Stomach (tissue), 9 donors: ENCODE results near the gene CASP1. TPM values are rescaled to one million over a fixed set of nuclear protein-coding genes. Genes with fewer than 3 reads are reported as not detected.
A peak's percentile ranks its signal among the peaks of the same experiment; 100 is the strongest.

Source experiments
- DNase-seq, 2 donors: peaks; one replicate each; pipeline versions ENCODE4 v3.0.0 to v3.0.0-alpha.2; 2013 to 2019
- H3K27ac ChIP-seq, 5 donors: fragments of 200-600 bp in 4 of 5; sonication (generic) in 4 of 5; one replicate each; pipeline ENCODE4 v1.5.1; 2013 to 2019; ENCODE audit warnings: mild to moderate bottlenecking in 1 of 5, moderate library complexity in 1 of 5
- H3K27me3 ChIP-seq, 3 donors: fragments of 200-600 bp; sonication (generic); one replicate each; pipeline ENCODE4 v1.5.1; 2017 to 2019; ENCODE audit warnings: mixed run types in 1 of 3
- H3K36me3 ChIP-seq, 4 donors: fragments of 200-600 bp; sonication (generic); 1 replicate in 3 of 4; 2 replicates in 1 of 4; pipeline ENCODE4 v1.5.1; 2016 to 2019
- H3K4me1 ChIP-seq, 4 donors: fragments of 200-600 bp; sonication (generic); one replicate each; pipeline ENCODE4 v1.5.1; 2016 to 2019
- H3K4me3 ChIP-seq, 4 donors: fragments of 200-600 bp; sonication (generic) in 3 of 4; one replicate each; pipeline ENCODE4 v1.5.1; 2016 to 2019; ENCODE audit warnings: mild to moderate bottlenecking in 1 of 4
- H3K9me3 ChIP-seq, 4 donors: fragments of 200-600 bp; sonication (generic); one replicate each; pipeline ENCODE4 v1.5.1; 2016 to 2019
- CTCF ChIP-seq, 7 experiments: fragments of 450-650 bp in 4 of 7; fragments of 200-600 bp in 3 of 7; sonication (generic) in 3 of 7; IDR thresholded peaks; one replicate each; pipeline ENCODE4 v1.5.1; 2016 to 2019; ENCODE audit warnings: antibody characterized with exemption in 7 of 7, control low read depth in 2 of 7, mild to moderate bottlenecking in 1 of 7
- EP300 ChIP-seq: sonication (generic); formaldehyde crosslinking; IDR thresholded peaks from one replicate; pipeline ENCODE4 v1.6.1; 2017; ENCODE audit warnings: antibody characterized with exemption
- POLR2A ChIP-seq, 4 donors: fragments of 450-650 bp; IDR thresholded peaks; one replicate each; pipeline ENCODE4 v1.6.1; 2016; ENCODE audit warnings: antibody characterized with exemption in 4 of 4, control low read depth in 2 of 4, mild to moderate bottlenecking in 1 of 4, moderate library complexity in 1 of 4
- POLR2AphosphoS5 ChIP-seq, 3 donors: sonication (generic); formaldehyde crosslinking; IDR thresholded peaks; one replicate each; pipeline ENCODE4 v1.6.1; 2016; ENCODE audit warnings: antibody characterized with exemption in 3 of 3
- WGBS, 5 donors: extraction: QIAGEN DNeasy Blood & Tissue Kit in 3 of 5; methylation state at CpG; one replicate each; pipeline versions ENCODE4 v1.1.5 to v1.1.7; 2013 to 2018; 5-methylcytosine and 5-hydroxymethylcytosine counted together
- intact Hi-C: fragments of 100-400 bp; cut with DNase I; formaldehyde crosslinking; loops from one replicate; pipeline ENCODE4 v1.15.1; 2023; ENCODE audit warnings: low total_unique reads
- polyA plus RNA-seq, 3 donors: library from polyadenylated mRNA; stranded (reverse); fragments of 200-250 nt; gene quantifications; one replicate each; pipeline ENCODE4 v1.2.3, GENCODE V29; 2013
- total RNA-seq, 5 donors: library from RNA; depleted of rRNA; stranded (reverse); fragments of >200 nt; gene quantifications; one replicate each; pipeline versions ENCODE4 v1.1.0 to v1.2.3, GENCODE V29; 2014 to 2016
- donor health status: healthy with polysubstance abuse.
- donor health status: Bipolar disorder and iron deficiency.
- donor health status: healthy.

Gene CASP1
- total and polyA plus RNA-seq, 8 donors = 2.3 to 71.0 (median 14.9) TPM

GRCh38 chr11:105033343-105033742 lies 1.6 kb downstream of the CASP1 start:
- Histone ChIP-seq H3K9me3 (no peaks in the 10 kb centered on the region), H3K27me3 (no peaks in the 10 kb centered on the region), H3K4me1 (peaks cover 0 to 42% (median 17%) of the 10 kb centered on the region in 4 donors), H3K27ac (peak overlapping the region in 1 of 5 donors; percentile 83), H3K4me3 (peak overlapping the region in 2 of 4 donors; percentile 35 to 44), H3K36me3 (peaks cover 0 to 30% (median 29%) of the 10 kb centered on the region in 4 donors)
- TF ChIP-seq CTCF (IDR thresholded peaks at IDR 0.05) = no peak
- TF ChIP-seq POLR2AphosphoS5 (IDR thresholded peaks at IDR 0.05) = no peak
- TF ChIP-seq EP300 = no peak
- TF ChIP-seq POLR2A (IDR thresholded peaks at IDR 0.05) = no peak
- intact Hi-C loops = no loop called here
- DNase-seq = no peak
- WGBS, 5 donors = 74 to 97% (median 82%) methylated on average over 2 to 3 of the region's 3 CpGs

GRCh38 chr11:105032495-105032894 lies 2.4 kb downstream of the CASP1 start:
- Histone ChIP-seq H3K9me3 (no peaks in the 10 kb centered on the region), H3K4me1 (peaks cover 0 to 42% (median 17%) of the 10 kb centered on the region in 4 donors), H3K4me3 (peak overlapping the region in 2 of 4 donors; percentile 1 to 44), H3K36me3 (peaks cover 0 to 39% (median 33%) of the 10 kb centered on the region in 4 donors), H3K27ac (no peak overlapping the region), H3K27me3 (no peaks in the 10 kb centered on the region)
- 76 to 93% (median 85%) methylated on average over 2 of the region's 2 CpGs for WGBS, 5 donors
- no peak for TF ChIP-seq CTCF (IDR thresholded peaks at IDR 0.05)
- no peak for TF ChIP-seq EP300
- no peak for TF ChIP-seq POLR2AphosphoS5 (IDR thresholded peaks at IDR 0.05)
- no peak for DNase-seq
- intact Hi-C loops = no loop called here

- Histone ChIP-seq H3K4me3 (no peak overlapping the region), H3K36me3 (peaks cover 0 to 67% (median 51%) of the 10 kb centered on the region in 4 donors), H3K9me3 (no peaks in the 10 kb centered on the region), H3K27me3 (no peaks in the 10 kb centered on the region), H3K27ac (no peak overlapping the region), H3K4me1 (peaks cover 0 to 20% (median under 1%) of the 10 kb centered on the region in 4 donors)
- 64 to 69% (median 66%) methylated on average over 3 of the region's 3 CpGs for WGBS, 5 donors
- no peak for DNase-seq
- TF ChIP-seq POLR2AphosphoS5 (IDR thresholded peaks at IDR 0.05) = no peak
- no peak for TF ChIP-seq EP300
- no peak for TF ChIP-seq POLR2A (IDR thresholded peaks at IDR 0.05)
- TF ChIP-seq CTCF (IDR thresholded peaks at IDR 0.05) = no peak
- intact Hi-C loops = no loop called here
Measured at GRCh38 chr11:105027678-105028077, 7.3 kb downstream of the CASP1 start.

- Histone ChIP-seq H3K27ac (no peak overlapping the region), H3K4me1 (peaks cover 0 to 12% (median 0%) of the 10 kb centered on the region in 4 donors), H3K27me3 (no peaks in the 10 kb centered on the region), H3K9me3 (no peaks in the 10 kb centered on the region), H3K36me3 (peaks cover 0 to 47% (median 33%) of the 10 kb centered on the region in 4 donors), H3K4me3 (no peak overlapping the region)
- intact Hi-C loops = no loop called here
- WGBS, 5 donors = 73 to 100% (median 89%) methylated on average over 1 of the region's 1 CpG
- no peak for TF ChIP-seq EP300
- no peak for TF ChIP-seq POLR2AphosphoS5 (IDR thresholded peaks at IDR 0.05)
- TF ChIP-seq CTCF (IDR thresholded peaks at IDR 0.05) = no peak
- no peak for TF ChIP-seq POLR2A (IDR thresholded peaks at IDR 0.05)
- DNase-seq = no peak
Measured at GRCh38 chr11:105024394-105024793, 10.6 kb downstream of the CASP1 start.
